Natural killer cell (primary cell): ENCODE results near the gene AXL. TPM values are rescaled to one million over a fixed set of nuclear protein-coding genes. Genes with fewer than 3 reads are reported as not detected.

ENCODE experiments used
- ATAC-seq, 3 donors: fragments of 150-1000 bp in 2 of 3; fragments of 200-7000 bp in 1 of 3; cut with Tn5 transposase; 1 replicate in 1 of 3; 2 replicates in 2 of 3; pipeline ENCODE4 v1.10.0; 2021; ENCODE audit warnings: mild to moderate bottlenecking in 2 of 3, moderate library complexity in 2 of 3
- DNase-seq, 2 donors: peaks; one replicate each; pipeline versions ENCODE4 v3.0.0 to v3.0.0-alpha.2; 2013 to 2021; ENCODE audit warnings: mixed read lengths in 1 of 2
- H3K27ac ChIP-seq: one replicate; pipeline ENCODE4 v1.5.1; 2013; ENCODE audit warnings: mild to moderate bottlenecking, low read length
- H3K27me3 ChIP-seq: one replicate; pipeline ENCODE4 v1.6.1; 2013; ENCODE audit warnings: low read length; ENCODE audit not compliant: control insufficient read depth, insufficient read depth
- H3K36me3 ChIP-seq: one replicate; pipeline ENCODE4 v1.6.1; 2013; ENCODE audit warnings: low read length; ENCODE audit not compliant: control insufficient read depth, insufficient read depth
- H3K4me1 ChIP-seq: one replicate; pipeline ENCODE4 v1.6.1; 2013; ENCODE audit warnings: low read length; ENCODE audit not compliant: control insufficient read depth, insufficient read depth
- H3K4me3 ChIP-seq: one replicate; pipeline ENCODE4 v1.5.1; 2013; ENCODE audit warnings: low read length
- H3K9me3 ChIP-seq: one replicate; pipeline ENCODE4 v1.6.1; 2013; ENCODE audit warnings: low read length; ENCODE audit not compliant: control insufficient read depth, insufficient read depth
- H3K27ac Mint-ChIP-seq, 2 donors: one replicate each; pipeline ENCODE4 v1.8.0; 2022; ENCODE audit warnings: mild to moderate bottlenecking in 2 of 2, mixed read lengths in 2 of 2, moderate library complexity in 1 of 2
- H3K27me3 Mint-ChIP-seq, 2 donors: one replicate each; pipeline ENCODE4 v1.8.0; 2022; ENCODE audit warnings: low read depth in 2 of 2, mixed read lengths in 2 of 2
- H3K36me3 Mint-ChIP-seq: one replicate; pipeline ENCODE4 v1.8.0; 2022; ENCODE audit warnings: mixed read lengths
- H3K4me1 Mint-ChIP-seq, 2 donors: one replicate each; pipeline ENCODE4 v1.8.0; 2022; ENCODE audit warnings: mixed read lengths in 2 of 2
- H3K4me3 Mint-ChIP-seq: one replicate; pipeline ENCODE4 v1.8.0; 2022; ENCODE audit warnings: mild to moderate bottlenecking, moderate library complexity, mixed read lengths
- H3K9me3 Mint-ChIP-seq, 2 donors: one replicate each; pipeline ENCODE4 v1.8.0; 2022; ENCODE audit warnings: mixed read lengths in 2 of 2
- WGBS: methylation state at CpG from one replicate; pipeline ENCODE4 v1.1.7; 2013; ENCODE audit warnings: missing lambda C conversion rate; ENCODE audit not compliant: insufficient coverage; 5-methylcytosine and 5-hydroxymethylcytosine counted together
- intact Hi-C: fragments of 100-400 bp; cut with micrococcal nuclease; formaldehyde crosslinking; loops from one replicate; pipeline ENCODE4 v1.14.2; 2022
- total RNA-seq, 4 donors: library from RNA; stranded (reverse); fragments of 120-200 nt in 1 of 4; gene quantifications; one replicate each; pipeline versions ENCODE4 v1.2.3 to v1.2.4, GENCODE V29; 2013 to 2022
- TF ChIP-seq, protein P1 (sequence below): fragments of 200-600 bp; IDR thresholded peaks from one replicate; pipeline ENCODE4 v1.8.0; 2022; ENCODE audit warnings: antibody characterized with exemption

The AXL gene
- total RNA-seq, 3 donors from 2014 or later (not counting 1 experiment from before 2014, with no cell fraction given): 0.16 to 0.70 TPM; not detected in 1

GRCh38 chr19:41296433-41296871 is 77.4 kb downstream of the AXL start:
- Mint-ChIP-seq H3K9me3 (no peaks in the 10 kb centered on the region), H3K27me3 (no peaks in the 10 kb centered on the region), H3K4me3 (peak overlapping the region; percentile 59), H3K36me3 (peaks cover 23% of the 10 kb centered on the region), H3K4me1 (peaks cover 59 to 69% of the 10 kb centered on the region in 2 donors), H3K27ac (peak overlapping the region; percentile 91 to 94)
- intact Hi-C loops: no loop called here
- Histone ChIP-seq H3K36me3 (peaks cover 90% of the 10 kb centered on the region), H3K27ac (peak overlapping the region; percentile 87), H3K27me3 (no peaks in the 10 kb centered on the region), H3K4me3 (no peak overlapping the region), H3K4me1 (peaks cover 51% of the 10 kb centered on the region), H3K9me3 (no peaks in the 10 kb centered on the region)
- DNase-seq (peak in 1 of 2 donors; percentile 51), ATAC-seq (no peak)
- 38% methylated on average over 2 of the region's 2 CpGs for WGBS
- TF ChIP-seq, protein P1, sequence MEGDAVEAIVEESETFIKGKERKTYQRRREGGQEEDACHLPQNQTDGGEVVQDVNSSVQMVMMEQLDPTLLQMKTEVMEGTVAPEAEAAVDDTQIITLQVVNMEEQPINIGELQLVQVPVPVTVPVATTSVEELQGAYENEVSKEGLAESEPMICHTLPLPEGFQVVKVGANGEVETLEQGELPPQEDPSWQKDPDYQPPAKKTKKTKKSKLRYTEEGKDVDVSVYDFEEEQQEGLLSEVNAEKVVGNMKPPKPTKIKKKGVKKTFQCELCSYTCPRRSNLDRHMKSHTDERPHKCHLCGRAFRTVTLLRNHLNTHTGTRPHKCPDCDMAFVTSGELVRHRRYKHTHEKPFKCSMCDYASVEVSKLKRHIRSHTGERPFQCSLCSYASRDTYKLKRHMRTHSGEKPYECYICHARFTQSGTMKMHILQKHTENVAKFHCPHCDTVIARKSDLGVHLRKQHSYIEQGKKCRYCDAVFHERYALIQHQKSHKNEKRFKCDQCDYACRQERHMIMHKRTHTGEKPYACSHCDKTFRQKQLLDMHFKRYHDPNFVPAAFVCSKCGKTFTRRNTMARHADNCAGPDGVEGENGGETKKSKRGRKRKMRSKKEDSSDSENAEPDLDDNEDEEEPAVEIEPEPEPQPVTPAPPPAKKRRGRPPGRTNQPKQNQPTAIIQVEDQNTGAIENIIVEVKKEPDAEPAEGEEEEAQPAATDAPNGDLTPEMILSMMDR: no peak

GRCh38 chr19:41297628-41298347 is 78.8 kb downstream of the AXL start:
- Mint-ChIP-seq H3K36me3 (peaks cover 23% of the 10 kb centered on the region), H3K27me3 (no peaks in the 10 kb centered on the region), H3K4me1 (peaks cover 71 to 80% of the 10 kb centered on the region in 2 donors), H3K4me3 (peak overlapping the region; percentile 65), H3K9me3 (no peaks in the 10 kb centered on the region), H3K27ac (peak overlapping the region; percentile 91 to 94)
- ATAC-seq (peak; percentile 57 to 69 (median 57)), DNase-seq (peak; percentile 30 to 76)
- TF ChIP-seq, protein P1: no peak
- peak overlapping the region; percentile 87 for H3K27ac ChIP-seq
- peaks cover 80% of the 10 kb centered on the region for H3K36me3 ChIP-seq
- H3K9me3 ChIP-seq: no peaks in the 10 kb centered on the region
- 39% methylated on average over 7 of the region's 7 CpGs for WGBS
- peaks cover 65% of the 10 kb centered on the region for H3K4me1 ChIP-seq
- H3K4me3 ChIP-seq: no peak overlapping the region
- no peaks in the 10 kb centered on the region for H3K27me3 ChIP-seq
- intact Hi-C loops: loop anchor here (1.0 kb wide), 1 partner anchor 11 kb away; no protein-coding TSS in a partner anchor

- TF ChIP-seq, protein P1: no peak
- H3K4me3 Mint-ChIP-seq: peak overlapping the region; percentile 65
- H3K4me1 Mint-ChIP-seq: peaks cover 76 to 85% of the 10 kb centered on the region in 2 donors
- ATAC-seq: peak; percentile 24 to 43 (median 33)
- H3K27ac ChIP-seq: peak overlapping the region; percentile 87
- no peaks in the 10 kb centered on the region for H3K9me3 ChIP-seq
- H3K27ac Mint-ChIP-seq: peak overlapping the region; percentile 91 to 94
- DNase-seq: peak; percentile 62 to 77
- intact Hi-C loops: loop anchor here (1.0 kb wide), 1 partner anchor 10 kb away; no protein-coding TSS in a partner anchor
- no peaks in the 10 kb centered on the region for H3K9me3 Mint-ChIP-seq
- H3K36me3 ChIP-seq: peaks cover 77% of the 10 kb centered on the region
- H3K27me3 Mint-ChIP-seq: no peaks in the 10 kb centered on the region
- H3K36me3 Mint-ChIP-seq: peaks cover 23% of the 10 kb centered on the region
- WGBS: 50% methylated on average over 3 of the region's 4 CpGs
- H3K4me3 ChIP-seq: no peak overlapping the region
- no peaks in the 10 kb centered on the region for H3K27me3 ChIP-seq
- H3K4me1 ChIP-seq: peaks cover 71% of the 10 kb centered on the region
These were observed 79.4 kb downstream of the AXL start for GRCh38 chr19:41298348-41298964.
